ENCODE data around the gene PID1. TPM values are rescaled to one million over a fixed set of nuclear protein-coding genes. Genes with fewer than 3 reads are reported as not detected.

The PID1 gene, protein sequence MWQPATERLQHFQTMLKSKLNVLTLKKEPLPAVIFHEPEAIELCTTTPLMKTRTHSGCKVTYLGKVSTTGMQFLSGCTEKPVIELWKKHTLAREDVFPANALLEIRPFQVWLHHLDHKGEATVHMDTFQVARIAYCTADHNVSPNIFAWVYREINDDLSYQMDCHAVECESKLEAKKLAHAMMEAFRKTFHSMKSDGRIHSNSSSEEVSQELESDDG
- total RNA-seq = 10 to 100 TPM; 33.8 to 42.4 TPM
- long read RNA-seq, donor 1, transcript PID1-203 (3 exons, 2,533 nt) = major isoform, 14 of 30 reads
- long read RNA-seq, donor 1, partial matches to known transcripts = 0 of 30 reads
- long read RNA-seq, donor 1, other reads (novel, unspliced or antisense) = 16 of 30 reads
- long read RNA-seq, donor 2, transcript PID1-203 (3 exons, 2,533 nt) = major isoform, 35 of 47 reads
- long read RNA-seq, donor 2, partial matches to known transcripts = 1 of 47 reads
- long read RNA-seq, donor 2, other reads (novel, unspliced or antisense) = 9 of 47 reads

GRCh38 chr2:229270551-229271410 is at the start of gene PID1:
PID1 (minus strand) TSS chr2:229271287; CDS start chr2:229271043, 244 bp downstream.
- intact Hi-C loops (cut with DNase I) = loop anchor here in 1 of 2 donors (5.0 kb wide), 1 partner anchor 133 kb away; no protein-coding TSS in a partner anchor

DNA sequence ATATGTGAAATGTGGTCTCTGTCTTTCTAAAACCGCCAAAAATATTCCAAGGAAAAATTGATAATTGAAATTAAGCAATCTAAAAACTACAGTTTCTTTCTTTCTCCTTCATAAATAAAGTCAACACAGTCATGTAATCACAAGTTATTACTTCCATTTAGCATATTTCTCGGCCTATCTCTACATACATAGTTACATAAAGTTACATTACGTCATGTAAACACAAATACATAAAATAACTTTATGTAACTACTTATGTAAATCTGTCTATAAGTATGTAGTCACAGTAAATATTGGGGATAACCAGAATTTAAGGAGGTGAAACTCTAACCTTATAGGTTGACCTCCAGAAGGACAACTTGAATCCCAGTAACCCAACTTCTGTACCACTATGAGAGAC is 48.5 kb upstream of the PID1 start:
- DNase-seq (ENCODE audit: low spot score) = no peak
- intact Hi-C loops (cut with DNase I) = no loop called here

More at GRCh38 chr2:229270551-229271410, at the start of gene PID1:
- peak; percentile 85 for DNase-seq (ENCODE audit: low spot score)

DNA sequence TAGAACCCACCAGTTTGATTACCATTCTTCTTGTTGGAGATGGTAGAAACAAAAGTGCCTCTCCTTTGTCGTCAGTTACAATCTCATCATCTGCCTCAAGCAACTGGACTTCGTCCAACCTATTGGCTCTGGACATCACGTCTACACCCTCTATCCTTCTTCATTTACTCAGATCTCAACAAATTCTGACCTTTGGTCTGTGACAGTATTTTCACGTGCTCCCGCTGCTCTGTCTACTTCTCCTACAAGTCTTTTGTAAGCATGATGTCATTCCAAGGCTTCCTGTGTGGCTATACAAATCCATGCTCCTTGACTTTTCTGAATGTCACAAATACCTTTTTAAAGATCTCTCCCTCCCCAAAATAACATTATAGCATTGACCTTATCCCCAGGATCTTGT is 43.0 kb upstream of the PID1 start:
- intact Hi-C loops (cut with DNase I) = no loop called here
- no peak for DNase-seq (ENCODE audit: low spot score)

DNA sequence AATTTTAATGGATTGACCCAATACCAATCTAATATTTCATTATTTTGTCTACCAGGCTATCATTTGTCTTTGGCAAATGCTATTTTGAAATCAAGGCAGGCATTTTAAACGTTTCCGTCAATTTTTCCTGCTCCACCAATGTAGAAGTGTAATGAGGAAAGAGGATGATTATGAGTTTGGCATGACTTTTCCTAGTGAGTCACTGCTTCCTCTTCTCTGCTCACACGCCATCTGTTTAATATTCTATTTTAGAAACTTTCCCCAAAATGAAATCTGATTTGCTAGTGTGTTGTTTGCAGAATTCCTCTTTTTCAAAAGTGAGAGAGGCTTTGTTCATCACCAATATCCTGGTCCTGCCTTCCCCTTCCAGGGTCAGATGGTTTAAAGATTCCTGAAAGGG is 42.5 kb upstream of the PID1 start:
- intact Hi-C loops (cut with DNase I) = no loop called here
- no peak for DNase-seq (ENCODE audit: low spot score)

DNA sequence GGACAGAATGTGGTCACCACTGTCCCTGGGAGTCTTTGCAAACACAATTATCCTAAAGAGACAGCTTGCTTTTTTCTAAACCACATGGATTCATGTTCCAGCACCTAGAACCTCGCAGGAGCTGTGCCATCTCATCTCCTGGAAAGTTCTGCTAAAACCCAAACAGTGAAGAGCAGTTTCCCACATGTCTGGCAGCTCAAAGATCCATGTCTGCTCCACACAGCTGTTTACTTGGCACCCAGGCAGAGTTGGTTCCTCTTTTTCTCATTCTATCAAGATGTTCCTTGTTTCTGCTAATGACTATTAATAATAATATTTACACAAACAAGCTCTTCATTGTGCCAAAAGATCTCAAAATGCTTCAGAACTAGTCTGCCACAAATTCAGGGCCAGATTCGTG is 30.1 kb upstream of the PID1 start:
- no peak for DNase-seq (ENCODE audit: low spot score)
- intact Hi-C loops (cut with DNase I) = no loop called here

- intact Hi-C loops (cut with DNase I) = no loop called here
- DNase-seq (ENCODE audit: low spot score) = no peak
Measured at GRCh38 chr2:229300790-229301189, 29.7 kb upstream of the PID1 start.

DNA sequence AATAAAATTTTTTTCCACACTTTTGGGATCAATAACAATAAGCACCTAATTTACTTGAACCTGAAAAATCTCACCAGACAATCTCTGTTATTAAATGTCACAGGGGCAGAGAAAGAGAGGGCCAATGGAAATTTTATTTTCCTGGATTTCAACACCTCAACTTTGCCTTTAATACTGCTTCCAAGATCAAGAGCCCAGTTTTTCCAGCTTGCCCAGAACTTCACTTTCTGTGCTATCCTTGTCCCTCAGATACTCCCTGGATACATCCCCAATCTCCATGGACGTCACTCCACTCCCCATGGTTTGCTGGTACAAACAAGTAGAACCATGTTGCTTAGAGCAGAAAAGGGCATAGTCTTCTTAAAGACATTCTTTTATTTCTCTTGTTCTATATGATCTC is 29.3 kb upstream of the PID1 start:
- DNase-seq (ENCODE audit: low spot score) = no peak
- intact Hi-C loops (cut with DNase I) = no loop called here

- intact Hi-C loops (cut with DNase I) = loop anchor here in 1 of 2 donors (10.0 kb wide), 1 partner anchor 1378 kb away; no protein-coding TSS in a partner anchor
- DNase-seq (ENCODE audit: low spot score) = no peak
Measured at GRCh38 chr2:229297247-229297646, 26.2 kb upstream of the PID1 start.

- no peak for DNase-seq (ENCODE audit: low spot score)
- intact Hi-C loops (cut with DNase I) = loop anchor here in 1 of 2 donors (10.0 kb wide), 1 partner anchor 1378 kb away; no protein-coding TSS in a partner anchor
Measured at GRCh38 chr2:229296536-229296935, 25.4 kb upstream of the PID1 start.

GRCh38 chr2:229296016-229296415 is 24.9 kb upstream of the PID1 start:
- intact Hi-C loops (cut with DNase I) = loop anchor here in 1 of 2 donors (10.0 kb wide), 1 partner anchor 1379 kb away; no protein-coding TSS in a partner anchor
- no peak for DNase-seq (ENCODE audit: low spot score)

DNA sequence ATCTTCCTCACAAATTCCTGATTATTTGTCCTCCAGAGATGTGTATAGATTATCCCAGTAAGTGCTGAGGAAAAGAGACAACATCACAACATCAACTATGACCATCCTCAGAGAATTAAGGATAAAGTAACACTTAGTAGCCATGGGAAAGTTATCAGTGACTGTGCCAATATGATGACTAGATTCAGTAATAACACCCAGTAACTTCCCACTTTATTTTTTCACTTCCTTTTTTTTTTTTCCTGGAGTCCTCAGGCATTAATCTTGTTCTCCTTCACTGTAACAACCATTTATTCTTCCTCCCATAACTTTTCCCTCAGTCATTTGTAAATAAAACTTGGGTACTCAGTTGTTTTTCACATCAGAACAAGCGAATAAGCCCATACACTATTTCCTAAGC is 16.7 kb upstream of the PID1 start:
- no peak for DNase-seq (ENCODE audit: low spot score)
- intact Hi-C loops (cut with DNase I) = no loop called here

GRCh38 chr2:229282758-229283546 is 11.9 kb upstream of the PID1 start:
- DNase-seq (ENCODE audit: low spot score) = no peak
- intact Hi-C loops (cut with DNase I) = no loop called here

DNA sequence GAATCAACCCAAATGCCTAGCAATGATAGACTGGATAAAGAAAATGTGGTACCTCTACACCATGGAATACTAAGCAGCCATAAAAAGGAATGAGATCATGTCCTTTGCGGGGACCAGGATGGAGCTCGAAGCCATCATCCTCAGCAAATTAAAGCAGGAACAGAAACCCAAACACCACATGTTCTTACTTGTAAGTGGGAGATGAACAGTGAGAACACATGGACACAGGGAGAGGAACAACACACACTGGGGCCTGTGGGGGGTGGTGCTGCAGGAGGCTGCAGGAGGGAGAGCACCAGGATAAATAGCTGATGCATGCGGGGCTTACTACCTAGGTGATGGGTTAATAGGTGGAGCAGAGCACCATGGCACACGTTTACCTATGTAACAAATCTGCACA is 8.4 kb upstream of the PID1 start:
- intact Hi-C loops (cut with DNase I) = no loop called here
- DNase-seq (ENCODE audit: low spot score) = no peak

- intact Hi-C loops (cut with DNase I) = no loop called here
- DNase-seq (ENCODE audit: low spot score) = no peak
Measured at GRCh38 chr2:229275506-229275905, 4.4 kb upstream of the PID1 start.

DNA sequence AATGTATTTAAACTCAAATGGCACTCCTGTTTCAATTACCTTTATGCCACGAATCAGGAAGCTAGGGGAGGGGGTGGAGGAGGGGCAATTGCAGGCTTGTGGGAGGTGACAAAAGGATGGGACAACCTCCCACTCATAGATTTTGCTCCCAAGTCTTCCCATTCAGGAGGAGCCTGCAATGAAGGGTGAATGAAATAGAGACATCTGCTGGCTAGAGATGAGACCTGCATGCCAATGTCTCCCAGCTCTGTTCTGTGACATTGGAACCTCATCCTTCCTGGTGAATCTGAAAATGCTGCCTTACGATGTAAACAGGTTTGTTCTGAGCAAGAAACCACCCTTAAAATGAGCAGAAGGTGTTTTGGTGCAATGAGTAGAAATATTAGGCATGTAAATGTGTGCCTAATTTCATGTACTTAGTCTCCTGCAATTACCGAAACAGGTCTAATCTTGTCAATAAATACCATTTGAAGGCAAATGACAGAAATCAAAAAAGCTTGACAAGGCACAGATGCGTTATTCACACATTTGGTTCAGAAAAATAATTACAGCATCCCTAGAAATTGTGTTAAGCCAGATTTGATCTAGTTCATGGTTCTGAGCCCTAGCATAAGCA is 2.7 kb upstream of the PID1 start:
- DNase-seq (ENCODE audit: low spot score) = no peak
- intact Hi-C loops (cut with DNase I) = loop anchor here in 1 of 2 donors (5.0 kb wide), 1 partner anchor 137 kb away; no protein-coding TSS in a partner anchor

DNA sequence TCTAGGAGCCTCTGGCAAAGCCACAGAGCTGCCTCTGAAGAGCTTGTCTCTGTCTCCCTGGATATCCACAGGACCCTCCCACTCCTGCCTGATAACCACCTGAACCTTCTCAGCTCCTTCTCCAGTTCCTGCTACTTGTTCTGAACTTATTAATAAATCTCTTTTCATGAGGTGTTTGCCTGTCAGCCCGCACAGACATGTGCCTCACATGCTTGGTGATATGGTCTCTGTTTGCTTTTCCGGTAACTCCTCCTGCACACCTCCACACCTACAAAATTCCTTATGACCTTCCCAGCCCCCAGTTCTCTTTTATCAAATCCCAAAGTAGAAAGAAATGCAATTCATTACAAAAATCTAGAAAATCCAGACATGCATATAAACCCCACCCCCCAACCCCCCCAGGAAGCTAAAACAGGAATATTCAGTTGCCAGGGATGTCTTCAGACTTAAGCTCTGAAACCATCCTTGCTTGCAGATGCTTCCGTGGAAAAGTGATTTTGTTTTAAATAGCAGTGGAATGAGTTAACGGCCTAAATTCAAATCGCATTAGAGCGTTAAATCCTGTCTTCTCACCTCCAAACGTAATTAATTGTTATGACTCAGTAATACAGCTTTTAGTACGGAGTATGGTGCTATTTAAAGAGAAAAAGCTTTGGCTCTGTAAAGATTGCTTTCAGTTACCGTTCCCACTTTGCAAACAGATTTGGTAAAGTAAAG is 2.1 kb upstream of the PID1 start:
- intact Hi-C loops (cut with DNase I) = loop anchor here in 1 of 2 donors (5.0 kb wide), 1 partner anchor 136 kb away; no protein-coding TSS in a partner anchor
- no peak for DNase-seq (ENCODE audit: low spot score)

GRCh38 chr2:229269941-229270340 is 1.1 kb downstream of the PID1 start:
- intact Hi-C loops (cut with DNase I) = loop anchor here in 1 of 2 donors (5.0 kb wide), 1 partner anchor 133 kb away; no protein-coding TSS in a partner anchor
- DNase-seq (ENCODE audit: low spot score) = no peak

DNA sequence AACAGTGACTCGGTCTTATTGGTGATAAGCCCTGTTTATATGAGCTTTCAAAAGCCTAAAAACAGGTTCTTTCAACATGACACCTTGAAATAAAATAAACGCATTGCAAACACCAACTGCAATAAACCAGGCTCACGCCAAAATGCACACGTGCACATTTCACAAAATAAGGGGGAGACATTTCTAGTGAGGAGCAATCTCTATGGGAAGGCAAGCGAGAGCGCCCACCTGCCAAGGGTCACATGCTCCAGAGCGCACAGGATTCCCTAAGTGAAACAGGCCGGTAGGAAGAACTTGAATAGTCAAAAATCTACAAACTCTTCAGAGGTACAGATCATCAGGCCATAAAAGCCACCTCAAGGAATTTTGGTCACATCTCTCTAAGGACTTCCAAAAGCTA is 1.9 kb downstream of the PID1 start:
- intact Hi-C loops (cut with DNase I) = no loop called here
- DNase-seq (ENCODE audit: low spot score) = no peak
